ENCODE data around the gene CDC42BPA. TPM values are rescaled to one million over a fixed set of nuclear protein-coding genes. Genes with fewer than 3 reads are reported as not detected.

Gene CDC42BPA
- total and polyA plus RNA-seq, 2 experiments from 2014 or later = 25.1 to 25.2 TPM

DNA sequence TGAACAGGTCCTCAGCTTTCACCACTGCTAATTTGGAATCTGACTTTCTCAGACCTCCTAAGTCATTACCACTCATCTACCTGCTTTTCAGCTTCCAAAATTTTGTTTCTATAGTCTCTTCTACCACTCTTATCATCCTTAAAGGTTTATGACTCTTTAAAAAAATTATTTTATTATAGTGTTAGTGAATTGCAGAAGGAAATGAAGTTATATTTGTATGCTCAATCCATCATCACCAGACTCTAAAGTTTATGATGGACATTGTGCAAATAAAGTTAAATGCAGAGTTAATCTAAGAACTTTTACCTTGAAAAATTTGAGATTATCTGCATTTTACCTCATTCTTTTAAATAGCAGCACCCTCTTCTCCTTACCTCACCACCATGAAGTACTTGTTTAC is 14.6 kb downstream of the CDC42BPA start:
- no peaks in the 10 kb centered on the region for H3K36me3 ChIP-seq
- no peak overlapping the region for H3K27ac ChIP-seq
- DNase-seq (ENCODE audit: low read depth in 1 of 2, low spot score in 1 of 2) = no peak
- H3K4me1 ChIP-seq (ENCODE audit: low read depth) = no peaks in the 10 kb centered on the region
- no peaks in the 10 kb centered on the region for H3K9me3 ChIP-seq (ENCODE audit: low read depth)
- no peaks in the 10 kb centered on the region for H3K27me3 ChIP-seq
- TF ChIP-seq, protein P1, sequence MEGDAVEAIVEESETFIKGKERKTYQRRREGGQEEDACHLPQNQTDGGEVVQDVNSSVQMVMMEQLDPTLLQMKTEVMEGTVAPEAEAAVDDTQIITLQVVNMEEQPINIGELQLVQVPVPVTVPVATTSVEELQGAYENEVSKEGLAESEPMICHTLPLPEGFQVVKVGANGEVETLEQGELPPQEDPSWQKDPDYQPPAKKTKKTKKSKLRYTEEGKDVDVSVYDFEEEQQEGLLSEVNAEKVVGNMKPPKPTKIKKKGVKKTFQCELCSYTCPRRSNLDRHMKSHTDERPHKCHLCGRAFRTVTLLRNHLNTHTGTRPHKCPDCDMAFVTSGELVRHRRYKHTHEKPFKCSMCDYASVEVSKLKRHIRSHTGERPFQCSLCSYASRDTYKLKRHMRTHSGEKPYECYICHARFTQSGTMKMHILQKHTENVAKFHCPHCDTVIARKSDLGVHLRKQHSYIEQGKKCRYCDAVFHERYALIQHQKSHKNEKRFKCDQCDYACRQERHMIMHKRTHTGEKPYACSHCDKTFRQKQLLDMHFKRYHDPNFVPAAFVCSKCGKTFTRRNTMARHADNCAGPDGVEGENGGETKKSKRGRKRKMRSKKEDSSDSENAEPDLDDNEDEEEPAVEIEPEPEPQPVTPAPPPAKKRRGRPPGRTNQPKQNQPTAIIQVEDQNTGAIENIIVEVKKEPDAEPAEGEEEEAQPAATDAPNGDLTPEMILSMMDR (IDR thresholded peaks at IDR 0.05; ENCODE audit: low read depth, low read length) = no peak
- no peak overlapping the region for H3K4me3 ChIP-seq

DNA sequence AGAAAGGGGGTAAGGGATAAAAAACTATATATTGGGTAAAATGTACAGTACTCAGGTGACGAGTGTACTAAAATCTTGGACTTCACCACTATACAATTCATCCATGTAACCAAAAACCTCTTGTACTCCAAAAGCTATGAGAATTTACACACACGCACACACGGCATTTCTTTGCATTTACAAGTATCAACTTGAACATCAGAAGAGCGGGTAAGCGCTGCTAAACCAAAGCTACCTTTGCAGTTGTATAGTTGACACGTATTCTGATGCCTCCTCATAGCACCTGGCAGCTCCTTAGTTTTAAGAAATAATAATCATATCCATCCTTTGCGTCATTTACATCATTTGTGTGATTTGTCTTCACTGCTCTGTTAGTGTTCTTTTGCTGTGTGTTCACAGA is 17.6 kb downstream of the CDC42BPA start:
- H3K9me3 ChIP-seq (ENCODE audit: low read depth) = no peaks in the 10 kb centered on the region
- no peak overlapping the region for H3K4me3 ChIP-seq
- TF ChIP-seq, protein P1 (IDR thresholded peaks at IDR 0.05; ENCODE audit: low read depth, low read length) = no peak
- DNase-seq (ENCODE audit: low read depth in 1 of 2, low spot score in 1 of 2) = no peak
- no peaks in the 10 kb centered on the region for H3K36me3 ChIP-seq
- no peaks in the 10 kb centered on the region for H3K27me3 ChIP-seq
- H3K27ac ChIP-seq = no peak overlapping the region
- H3K4me1 ChIP-seq (ENCODE audit: low read depth) = no peaks in the 10 kb centered on the region

DNA sequence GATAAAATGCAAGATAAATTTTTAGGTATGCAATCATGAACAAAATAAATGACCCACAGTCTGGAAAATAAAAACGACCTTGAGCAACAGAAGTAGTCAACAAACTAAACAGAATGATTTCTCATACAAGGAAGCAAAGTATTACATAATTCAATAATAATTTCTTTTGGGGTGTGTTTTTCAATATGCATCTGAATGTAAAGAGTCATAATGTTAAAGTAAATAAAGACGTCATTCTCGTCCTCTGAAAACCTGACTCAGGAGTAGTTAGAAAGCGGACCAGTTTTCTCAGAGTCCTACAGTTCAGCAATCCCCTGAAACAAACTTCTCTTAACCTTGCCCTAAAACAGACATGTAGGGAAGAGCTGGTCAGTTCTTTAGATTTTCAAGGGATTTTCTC is 18.6 kb downstream of the CDC42BPA start:
- DNase-seq (ENCODE audit: low read depth in 1 of 2, low spot score in 1 of 2) = no peak
- no peak overlapping the region for H3K4me3 ChIP-seq
- H3K4me1 ChIP-seq (ENCODE audit: low read depth) = no peaks in the 10 kb centered on the region
- H3K27me3 ChIP-seq = no peaks in the 10 kb centered on the region
- no peaks in the 10 kb centered on the region for H3K36me3 ChIP-seq
- no peak overlapping the region for H3K27ac ChIP-seq
- TF ChIP-seq, protein P1 (IDR thresholded peaks at IDR 0.05; ENCODE audit: low read depth, low read length) = no peak
- H3K9me3 ChIP-seq (ENCODE audit: low read depth) = no peaks in the 10 kb centered on the region

DNA sequence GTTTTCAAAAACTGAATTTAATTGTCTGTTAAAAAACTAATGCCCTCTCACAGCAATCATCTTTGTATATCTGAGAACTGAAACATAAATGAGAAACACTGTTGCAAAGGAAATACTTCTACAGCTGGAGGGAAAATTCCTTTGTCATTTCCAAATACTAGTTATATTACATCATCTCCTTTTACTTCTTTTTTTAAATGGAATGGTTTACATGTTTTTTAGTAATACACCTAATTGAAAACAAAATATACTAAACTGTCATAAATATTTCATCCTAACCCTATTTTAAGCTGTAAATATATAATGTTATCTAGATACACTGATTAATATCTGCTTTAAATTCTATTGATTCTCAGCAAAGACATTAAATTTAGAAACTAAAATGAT is 19.1 kb downstream of the CDC42BPA start:
- no peak overlapping the region for H3K27ac ChIP-seq
- TF ChIP-seq, protein P1 (IDR thresholded peaks at IDR 0.05; ENCODE audit: low read depth, low read length) = no peak
- H3K27me3 ChIP-seq = no peaks in the 10 kb centered on the region
- H3K4me1 ChIP-seq (ENCODE audit: low read depth) = no peaks in the 10 kb centered on the region
- DNase-seq (ENCODE audit: low read depth in 1 of 2, low spot score in 1 of 2) = peak in 1 of 2 donors; percentile 68
- H3K36me3 ChIP-seq = no peaks in the 10 kb centered on the region
- no peaks in the 10 kb centered on the region for H3K9me3 ChIP-seq (ENCODE audit: low read depth)
- H3K4me3 ChIP-seq = no peak overlapping the region

DNA sequence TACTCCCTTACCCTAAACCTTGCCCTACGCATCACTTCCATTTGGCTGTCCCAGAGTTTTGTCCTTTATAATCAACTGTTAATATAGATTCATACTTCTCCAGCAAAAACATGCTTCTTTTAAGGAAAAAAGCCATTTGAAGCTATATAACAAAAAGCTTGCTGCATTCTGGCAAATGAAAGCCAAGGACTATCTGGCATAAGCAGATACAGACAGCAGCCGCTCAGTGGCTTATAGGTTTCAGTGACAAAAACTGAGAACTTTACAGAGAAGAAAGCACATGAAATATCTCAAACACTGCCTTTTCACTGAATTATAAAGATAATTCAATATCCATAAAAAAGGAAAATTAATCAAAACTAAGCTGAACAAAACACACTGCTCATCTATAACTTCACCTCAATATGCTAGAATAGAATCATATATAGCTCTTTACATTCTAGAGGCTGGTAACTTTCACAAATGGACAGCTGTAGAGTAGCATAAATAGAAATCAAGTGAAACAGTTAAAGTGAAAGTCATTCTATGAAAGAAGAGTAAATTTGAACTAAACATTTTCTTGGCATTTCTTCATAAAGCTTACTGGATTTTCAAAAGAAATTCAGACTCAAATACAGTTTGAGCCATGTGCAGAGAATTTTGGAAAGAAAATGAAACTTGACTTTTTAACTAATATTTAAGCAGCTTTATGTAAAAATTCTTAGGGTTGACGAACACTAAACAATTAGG is 19.6 kb downstream of the CDC42BPA start:
- no peaks in the 10 kb centered on the region for H3K36me3 ChIP-seq
- H3K9me3 ChIP-seq (ENCODE audit: low read depth) = no peaks in the 10 kb centered on the region
- TF ChIP-seq, protein P1 (IDR thresholded peaks at IDR 0.05; ENCODE audit: low read depth, low read length) = no peak
- no peak overlapping the region for H3K27ac ChIP-seq
- no peaks in the 10 kb centered on the region for H3K27me3 ChIP-seq
- H3K4me3 ChIP-seq = no peak overlapping the region
- no peaks in the 10 kb centered on the region for H3K4me1 ChIP-seq (ENCODE audit: low read depth)
- no peak for DNase-seq (ENCODE audit: low read depth in 1 of 2, low spot score in 1 of 2)

Data from cardiac muscle cell (in vitro differentiated cells and primary cell).